NCI-H2029 (cell line): ENCODE measurements around the gene ANXA3.
"Not testable (repeated sequence)": the region's sequence is repeated elsewhere in the genome, so short reads cannot be mapped to it uniquely, and the experiment has no call there.

ENCODE experiments used
- DNase-seq: peaks from one replicate; lab custom pipeline; 2025; lab: John Stamatoyannopoulos, UW

The ANXA3 gene

DNA sequence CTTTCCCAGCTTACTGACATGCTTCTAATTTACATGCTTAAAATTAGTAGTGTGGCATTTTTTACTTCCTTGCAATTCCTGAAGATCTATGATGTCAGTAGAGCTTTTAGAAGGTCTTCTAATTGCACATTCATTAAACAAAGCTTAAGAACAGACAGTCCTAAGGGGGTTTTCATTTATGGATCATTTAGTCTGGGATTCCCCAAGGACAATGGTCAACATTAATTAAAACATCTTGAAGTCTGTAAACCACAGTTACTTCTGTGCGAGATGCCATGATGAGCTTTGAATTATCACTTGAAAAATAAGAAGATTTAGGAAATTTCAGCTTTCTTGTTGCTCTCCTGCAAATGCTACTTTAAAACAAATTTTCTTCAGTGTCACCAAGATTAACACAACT lies 20.2 kb downstream of the ANXA3 start:
- no peak for DNase-seq

DNA sequence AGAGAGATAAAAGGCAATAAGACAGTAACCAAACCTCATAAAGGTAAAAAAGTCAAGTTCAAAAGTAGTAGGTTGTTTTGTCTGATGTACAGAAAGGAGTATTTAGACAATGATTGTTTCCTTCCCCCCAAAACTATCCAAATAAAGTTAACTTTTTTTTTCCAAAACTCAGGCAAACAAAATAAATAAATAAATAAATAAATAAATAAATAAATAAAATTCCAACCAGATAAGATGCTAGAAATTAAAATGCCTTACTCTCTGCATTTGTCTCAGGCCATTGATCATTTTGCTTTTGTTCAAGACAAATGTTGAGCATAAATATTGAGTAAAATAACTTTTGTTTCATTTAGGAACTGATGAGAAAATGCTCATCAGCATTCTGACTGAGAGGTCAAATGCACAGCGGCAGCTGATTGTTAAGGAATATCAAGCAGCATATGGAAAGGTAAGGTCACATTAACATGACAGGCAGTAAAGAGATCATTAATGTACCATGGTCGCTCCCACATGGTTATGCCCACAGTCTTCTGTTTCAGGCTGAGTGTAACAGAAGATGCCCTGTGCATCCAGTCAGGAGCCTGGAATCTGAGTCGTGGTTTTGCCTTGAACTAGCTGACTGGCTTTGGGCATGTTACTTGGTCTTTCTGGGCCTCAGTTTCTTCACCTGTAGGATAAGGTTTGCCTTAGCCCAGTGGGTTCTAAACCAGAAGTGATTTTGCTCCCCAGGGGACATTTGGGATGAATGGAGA lies 27.3 kb downstream of the ANXA3 start:
- DNase-seq, result no peak

DNA sequence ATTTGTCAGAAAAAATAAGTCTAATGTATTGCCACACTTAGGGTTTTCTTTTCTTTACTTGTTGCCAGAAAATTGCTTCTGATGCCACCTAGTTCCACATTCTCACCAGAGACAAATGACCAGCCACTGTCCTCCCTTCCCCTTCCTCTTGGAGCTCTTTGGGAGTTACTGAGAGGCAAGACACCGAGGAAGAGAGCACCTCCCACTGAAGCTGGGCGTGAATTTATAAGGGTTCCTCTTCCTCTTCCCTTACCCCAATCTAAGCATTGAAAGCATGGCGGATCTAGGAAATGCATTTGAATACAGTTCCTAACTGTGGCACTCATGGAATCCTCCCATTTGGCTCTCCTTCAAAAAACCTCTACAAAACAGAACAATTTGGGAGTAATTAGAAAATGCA lies 30.0 kb downstream of the ANXA3 start:
- no peak for DNase-seq

DNA sequence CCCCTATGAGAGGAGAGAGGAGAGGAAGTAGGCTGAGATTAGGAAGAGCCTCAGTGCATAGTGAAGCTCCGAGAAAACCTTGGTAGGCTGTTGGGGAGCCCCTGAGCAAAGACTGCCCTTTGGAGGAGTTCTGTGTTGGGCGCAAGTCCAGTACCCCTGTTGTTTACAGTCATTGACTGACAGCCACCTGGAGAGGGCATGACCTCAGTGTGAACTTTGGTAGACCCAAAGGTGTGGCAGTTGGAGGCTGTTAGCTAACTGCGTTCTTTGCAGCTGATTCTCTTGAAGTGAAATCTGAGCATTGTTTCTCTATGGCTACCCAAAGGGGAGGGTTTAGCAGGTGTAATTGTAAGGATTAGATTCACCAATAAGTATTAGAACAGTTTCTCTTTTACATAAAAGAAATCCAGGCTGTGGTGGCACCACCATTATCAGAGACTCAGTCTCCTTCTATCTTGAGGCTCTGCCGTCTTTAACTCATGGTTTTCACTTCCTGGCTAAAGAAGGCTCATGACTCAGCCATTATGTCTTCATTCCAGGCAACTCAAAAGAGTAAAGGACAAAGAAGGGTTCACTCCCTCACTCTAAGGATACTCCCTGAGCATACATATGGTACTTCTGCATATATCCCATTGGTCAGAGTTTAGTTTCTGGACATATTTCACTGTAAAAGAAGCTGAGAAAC lies 33.4 kb downstream of the ANXA3 start:
- DNase-seq, result no peak

DNA sequence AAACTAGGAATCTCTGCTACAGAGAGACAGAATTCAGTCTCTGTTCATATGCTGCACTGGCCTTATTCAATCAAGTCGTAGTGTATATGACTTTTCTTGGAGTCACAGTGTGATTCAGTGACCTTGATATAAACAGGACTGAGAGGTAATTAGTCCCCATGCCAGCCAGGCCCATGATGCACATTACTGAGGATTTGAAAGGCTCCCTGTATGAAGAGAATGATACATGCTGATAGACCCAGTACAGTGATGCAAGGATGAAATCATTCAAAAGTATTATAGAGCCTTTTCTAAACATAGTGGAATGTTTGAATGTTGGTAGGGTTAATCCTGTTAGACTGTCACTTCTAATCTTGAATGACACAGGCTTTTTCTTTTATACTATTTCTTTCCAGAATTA lies 34.1 kb downstream of the ANXA3 start:
- DNase-seq, result no peak

DNA sequence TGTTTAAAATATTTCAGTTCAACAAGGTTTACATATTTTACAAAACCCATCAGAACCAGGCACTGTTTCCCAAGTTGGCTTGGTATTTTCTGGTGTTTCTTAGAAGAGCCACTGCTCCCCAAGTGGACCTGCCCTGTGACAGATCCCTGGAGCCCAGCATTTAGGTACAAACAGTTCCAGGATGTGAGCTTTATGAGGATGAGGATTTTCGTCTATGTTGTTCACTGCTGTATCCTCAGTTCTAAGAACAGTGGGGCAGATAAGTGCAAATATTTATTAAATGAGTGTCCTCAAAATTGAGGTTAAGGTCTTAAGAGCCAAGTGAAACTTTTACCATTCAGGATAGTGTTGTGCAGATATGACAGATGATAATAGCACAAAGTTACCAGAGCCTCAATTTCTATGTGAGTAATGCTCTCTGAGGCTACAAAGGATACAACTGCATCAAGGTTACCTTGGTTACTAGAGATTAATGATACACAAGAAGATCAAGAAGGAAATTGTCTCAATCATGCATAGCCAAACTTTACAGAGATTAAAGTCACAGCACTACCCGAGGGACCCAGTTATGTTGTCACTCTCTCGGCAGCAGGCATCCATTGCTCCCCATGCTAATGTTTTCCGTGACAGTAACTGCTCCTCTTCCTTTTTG lies 37.5 kb downstream of the ANXA3 start:
- DNase-seq, result no peak

DNA sequence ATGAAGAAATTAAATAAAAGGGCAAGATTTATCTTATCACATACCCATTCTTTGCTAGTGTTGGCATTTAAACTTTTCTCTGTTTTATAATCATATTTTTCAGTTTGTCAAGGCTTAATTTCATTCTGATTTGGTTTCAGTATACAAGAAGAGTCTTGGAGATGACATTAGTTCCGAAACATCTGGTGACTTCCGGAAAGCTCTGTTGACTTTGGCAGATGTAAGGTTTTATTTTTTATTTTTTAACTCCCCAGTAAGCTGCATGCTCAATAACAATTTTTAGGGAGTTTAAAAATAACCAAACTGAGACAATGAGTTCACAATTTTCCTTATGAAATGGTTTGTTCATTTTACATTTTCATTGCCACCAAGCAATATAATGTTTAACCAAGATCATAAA lies 39.8 kb downstream of the ANXA3 start:
- no peak for DNase-seq

DNA sequence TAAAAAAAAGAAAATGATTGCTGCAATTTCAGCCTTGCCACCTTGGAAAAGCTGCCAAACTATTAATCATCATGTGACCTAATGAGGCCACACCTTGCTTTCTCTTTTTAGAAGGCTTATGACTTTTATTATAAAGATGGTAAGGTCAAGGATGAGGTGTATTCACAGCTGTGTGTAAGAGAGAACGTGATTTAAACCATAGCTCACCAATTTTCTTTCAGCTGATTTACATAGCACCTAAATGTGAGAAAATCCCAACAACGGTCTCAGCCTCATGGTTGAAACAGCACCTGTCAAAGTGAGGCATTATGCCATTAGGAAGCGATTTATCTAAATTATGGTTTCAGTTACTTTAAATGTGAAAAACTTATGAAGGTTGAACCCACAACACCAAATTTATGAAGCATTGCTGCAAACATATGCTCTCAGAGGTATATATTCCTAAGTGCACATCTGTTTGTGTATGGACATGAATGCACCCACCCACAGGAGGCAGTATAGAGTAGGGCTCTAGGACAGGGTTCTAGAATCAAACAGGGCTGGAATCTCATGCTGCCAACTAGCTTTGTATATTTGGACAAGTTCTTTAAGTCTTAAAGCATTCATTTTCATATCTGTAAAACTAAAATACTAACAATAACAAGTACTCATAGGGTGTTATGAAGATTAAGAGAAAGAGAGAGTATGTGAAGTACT lies 40.7 kb downstream of the ANXA3 start:
- no peak for DNase-seq

DNA sequence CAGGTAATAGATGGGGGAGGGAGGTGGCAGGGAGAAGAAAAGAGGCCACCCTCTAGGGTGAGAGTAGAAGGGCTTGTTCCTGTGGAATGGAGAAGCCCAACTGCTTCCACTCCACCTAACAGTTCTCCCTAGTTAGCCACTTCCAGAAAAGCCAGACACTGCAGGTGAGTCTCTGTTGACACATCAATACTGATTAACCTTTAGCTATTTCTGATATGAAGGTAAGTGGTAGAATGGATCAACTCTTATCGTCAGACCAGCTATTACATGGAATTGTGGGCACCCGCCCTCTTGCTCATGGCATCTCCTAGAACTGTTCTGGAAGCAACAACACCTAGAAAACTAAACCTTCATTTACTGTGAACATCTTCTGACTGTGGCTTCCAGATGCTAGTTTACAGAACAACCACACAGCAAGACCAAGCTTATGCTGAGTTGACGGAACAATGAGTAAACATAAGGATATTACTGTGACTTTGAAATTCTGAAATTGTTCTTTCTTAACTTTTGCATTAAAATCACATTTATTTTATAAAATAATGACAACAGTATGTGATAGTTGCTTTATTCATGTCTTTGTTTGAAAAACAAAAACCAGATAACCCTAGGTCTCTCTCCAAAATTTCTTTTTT lies 44.7 kb downstream of the ANXA3 start:
- DNase-seq, result no peak

DNA sequence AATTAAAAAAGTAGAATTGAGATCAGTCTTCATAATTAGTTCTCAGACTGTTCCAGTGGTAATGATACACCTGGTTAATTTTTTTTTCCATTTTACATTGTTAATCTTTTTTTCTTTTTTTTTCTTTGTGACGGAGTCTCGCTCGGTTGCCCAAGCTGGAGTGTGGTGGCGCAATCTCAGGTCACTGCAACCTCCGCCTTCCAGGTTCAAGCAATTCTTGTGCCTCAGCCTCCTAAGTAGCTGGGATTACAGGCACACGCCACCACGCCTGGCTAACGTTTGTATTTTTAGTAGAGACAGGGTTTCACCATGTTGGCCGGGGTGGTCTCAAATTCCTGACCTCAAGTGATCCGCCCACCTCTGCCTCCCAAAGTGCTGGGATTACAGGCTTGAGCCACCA lies 46.9 kb downstream of the ANXA3 start:
- DNase-seq, result not testable (repeated sequence)

DNA sequence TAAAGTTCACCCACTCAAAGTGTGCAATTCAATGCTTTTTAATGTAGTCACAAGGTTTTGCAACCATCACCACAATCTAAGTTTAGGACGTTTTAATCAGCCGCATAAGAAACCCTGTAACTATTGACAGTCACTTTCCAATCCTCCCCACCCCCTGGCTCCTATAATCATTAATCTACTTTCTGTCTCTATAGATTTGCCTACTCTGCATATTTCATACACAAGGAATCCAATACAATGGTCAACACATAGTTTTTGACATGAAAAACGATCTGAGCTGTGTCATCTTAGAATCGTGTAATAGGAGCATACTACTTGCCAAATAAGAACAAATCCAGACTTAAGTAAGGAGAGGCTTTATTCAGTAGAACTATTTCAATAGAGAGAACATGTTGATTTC lies 47.6 kb downstream of the ANXA3 start:
- no peak for DNase-seq

DNA sequence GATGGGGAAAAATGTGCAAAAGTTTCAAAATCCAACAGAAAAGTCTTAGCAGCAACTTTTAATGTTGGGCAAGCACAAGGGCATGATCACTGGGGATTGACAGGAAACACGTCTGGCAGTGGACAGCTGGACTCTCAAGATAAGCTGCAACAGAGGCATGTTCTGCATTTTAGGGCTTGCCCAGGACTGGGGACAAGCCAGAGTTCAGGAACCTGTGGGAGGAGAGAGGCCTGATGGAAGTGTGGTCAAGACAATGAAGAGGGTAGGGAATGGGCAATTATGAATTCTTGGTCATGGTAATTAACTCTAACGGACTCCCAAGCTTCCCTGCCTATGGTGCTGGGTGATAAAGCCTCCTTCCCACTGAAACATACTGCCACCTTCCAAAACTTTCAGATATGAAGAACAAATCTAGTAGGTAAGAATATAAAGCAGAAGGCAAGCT lies 48.4 kb downstream of the ANXA3 start:
- DNase-seq, result no peak

DNA sequence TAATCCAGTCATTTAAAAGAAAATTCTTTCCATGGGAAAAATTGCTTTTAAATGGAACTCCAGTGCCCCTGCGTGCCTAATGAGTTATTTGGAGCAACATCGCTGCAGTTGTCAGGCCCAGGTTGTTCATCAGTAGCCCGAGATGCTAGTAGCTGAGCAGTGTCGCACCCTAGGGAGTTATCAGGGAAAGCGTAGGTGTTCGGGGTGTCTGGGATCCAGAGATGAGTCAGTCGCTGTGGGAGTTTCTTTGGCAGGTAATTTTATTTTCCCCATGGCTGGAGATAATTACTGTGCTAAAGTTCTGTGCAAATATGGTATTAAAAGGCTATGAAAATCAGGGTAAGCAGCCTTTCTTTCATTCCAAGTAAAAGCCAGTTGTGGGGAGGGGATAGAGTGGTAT lies 49.4 kb downstream of the ANXA3 start:
- no peak for DNase-seq

DNA sequence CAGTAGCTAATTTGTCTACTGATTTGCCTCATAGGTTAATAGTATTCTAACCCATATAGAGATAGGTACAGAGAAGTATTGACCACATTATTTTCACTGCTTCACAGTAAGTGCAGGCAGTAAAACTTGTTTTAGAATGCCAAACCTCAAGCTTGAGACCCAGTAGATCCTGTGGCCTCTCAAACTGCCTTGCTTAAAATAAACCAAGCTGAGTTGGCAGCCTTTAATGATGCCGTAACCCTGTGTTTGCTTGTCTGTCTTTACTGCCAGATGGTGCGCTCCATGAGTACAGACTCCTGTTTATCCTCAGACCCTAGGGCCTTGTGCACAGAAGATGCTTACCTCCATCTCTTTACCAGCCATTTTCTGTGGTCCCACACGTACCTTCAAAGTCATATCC lies 50.8 kb downstream of the ANXA3 start:
- DNase-seq, result no peak

DNA sequence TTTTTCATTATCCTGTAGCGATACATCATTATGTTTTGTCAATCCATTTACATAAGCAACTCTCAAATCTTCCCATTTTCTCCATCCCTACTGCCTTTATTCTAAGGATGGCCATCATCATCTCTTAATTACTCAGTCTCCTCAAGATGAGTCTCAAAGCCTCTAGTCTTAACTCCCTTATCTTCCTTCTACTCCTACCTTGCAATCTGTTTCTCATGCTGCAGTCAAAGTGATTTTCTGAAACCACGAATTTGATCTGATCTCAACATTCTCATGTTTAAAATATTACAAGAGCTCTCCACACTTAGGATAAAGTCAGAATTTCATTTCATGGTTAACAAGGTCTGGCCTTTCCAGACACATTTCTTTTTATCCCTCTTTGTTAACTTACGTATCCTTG lies 51.8 kb downstream of the ANXA3 start:
- no peak for DNase-seq

DNA sequence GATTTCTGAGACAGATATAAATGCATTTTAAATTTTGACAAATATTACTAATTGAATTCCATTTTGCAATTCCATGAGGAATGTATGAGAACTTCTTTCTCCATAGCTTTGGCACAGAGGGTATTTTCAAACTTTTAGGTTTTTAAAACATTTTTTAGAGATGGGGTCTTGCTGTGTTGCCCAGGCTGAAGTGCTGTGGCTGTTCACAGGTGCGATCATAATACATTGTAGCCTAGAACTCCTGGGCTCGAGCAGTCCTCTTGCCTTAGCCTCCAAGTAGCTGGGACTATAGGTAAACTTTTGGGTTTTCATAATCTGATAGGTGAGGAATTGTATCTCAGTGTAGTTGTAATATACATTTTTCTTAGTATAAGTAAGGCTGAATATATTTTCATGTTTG lies 53.4 kb downstream of the ANXA3 start:
- no peak for DNase-seq

DNA sequence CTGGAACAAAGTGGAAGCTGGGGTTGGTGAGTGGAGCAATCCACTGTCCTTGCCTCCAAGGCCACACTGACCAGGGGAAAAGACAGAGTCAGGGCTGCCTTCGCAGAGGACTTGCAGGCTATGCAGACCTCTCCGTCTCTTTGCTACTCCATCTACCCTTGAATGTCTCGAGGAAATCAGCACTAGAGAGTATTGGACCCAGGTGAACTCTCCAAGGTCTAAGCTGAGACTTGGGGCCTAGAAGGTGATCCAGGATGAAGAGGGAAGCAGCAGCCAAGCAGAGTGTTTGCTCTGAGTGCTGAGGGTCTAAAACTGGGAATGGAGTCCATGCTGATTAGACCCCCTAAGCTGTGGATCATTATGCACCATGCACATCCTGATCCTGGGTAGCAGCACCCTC lies 54.5 kb downstream of the ANXA3 start:
- no peak for DNase-seq

DNA sequence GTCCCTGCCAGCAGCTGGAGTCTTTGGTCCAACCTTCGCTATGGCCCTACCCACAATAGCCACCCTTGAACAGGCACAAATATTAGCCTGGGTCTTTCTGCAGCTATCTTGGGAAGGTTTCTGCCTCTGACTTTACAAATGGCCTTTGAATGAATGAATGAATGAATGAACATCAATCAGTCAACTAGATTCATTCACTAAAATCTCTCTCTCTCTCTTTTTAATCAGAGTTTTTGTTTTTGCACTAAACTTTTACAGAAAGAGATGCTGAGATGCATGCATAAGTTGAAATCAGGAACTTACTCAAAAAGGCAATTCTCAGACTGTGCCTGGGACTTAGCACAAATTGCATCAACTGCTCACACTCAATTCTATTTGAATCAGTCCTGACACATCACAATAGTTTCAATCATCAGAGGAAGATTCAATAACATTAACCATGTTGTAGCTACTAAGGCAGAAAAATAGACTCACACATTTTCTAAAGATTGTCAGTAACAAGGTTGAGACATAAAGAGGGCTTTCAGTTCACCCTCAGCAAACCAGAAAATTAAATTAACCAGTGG lies 55.0 kb downstream of the ANXA3 start:
- DNase-seq, result no peak

DNA sequence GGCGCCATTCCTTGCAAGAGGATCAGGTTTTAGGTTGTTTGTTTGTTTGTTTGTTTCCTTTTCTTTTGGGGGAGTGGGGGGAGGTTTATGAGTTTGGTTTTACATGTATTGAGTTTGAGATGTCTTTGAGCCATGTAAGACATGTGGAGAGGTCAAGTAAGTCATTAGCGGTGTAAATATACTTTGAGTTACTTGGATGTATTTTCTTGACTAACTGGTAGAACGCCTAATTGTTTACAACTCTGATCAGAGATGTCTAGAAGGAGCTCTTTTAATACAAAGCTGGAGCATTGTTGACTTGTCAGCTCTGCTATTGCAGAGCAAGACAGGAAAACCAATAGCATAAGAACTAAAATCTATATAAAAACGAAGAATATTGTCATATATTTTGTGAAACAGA lies 57.1 kb downstream of the ANXA3 start:
- no peak for DNase-seq

DNA sequence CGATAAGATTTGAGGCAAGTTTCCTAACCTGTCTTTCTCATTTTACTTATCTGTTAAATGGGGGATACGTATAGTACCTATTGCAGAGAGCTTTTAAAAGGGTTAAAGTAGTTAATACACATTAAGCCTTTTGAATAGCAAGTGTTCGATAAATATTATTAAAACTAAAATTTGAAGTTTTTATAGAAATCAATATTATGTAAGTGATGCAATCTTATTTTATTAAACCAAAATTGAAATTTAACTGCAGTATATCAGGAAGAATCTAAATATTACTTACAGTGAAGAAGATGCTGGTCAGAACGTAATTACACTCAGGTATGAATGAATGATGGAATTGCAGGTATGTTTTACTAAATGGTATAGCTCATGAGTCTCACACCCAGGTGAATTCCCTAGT lies 58.0 kb downstream of the ANXA3 start:
- DNase-seq, result no peak

DNA sequence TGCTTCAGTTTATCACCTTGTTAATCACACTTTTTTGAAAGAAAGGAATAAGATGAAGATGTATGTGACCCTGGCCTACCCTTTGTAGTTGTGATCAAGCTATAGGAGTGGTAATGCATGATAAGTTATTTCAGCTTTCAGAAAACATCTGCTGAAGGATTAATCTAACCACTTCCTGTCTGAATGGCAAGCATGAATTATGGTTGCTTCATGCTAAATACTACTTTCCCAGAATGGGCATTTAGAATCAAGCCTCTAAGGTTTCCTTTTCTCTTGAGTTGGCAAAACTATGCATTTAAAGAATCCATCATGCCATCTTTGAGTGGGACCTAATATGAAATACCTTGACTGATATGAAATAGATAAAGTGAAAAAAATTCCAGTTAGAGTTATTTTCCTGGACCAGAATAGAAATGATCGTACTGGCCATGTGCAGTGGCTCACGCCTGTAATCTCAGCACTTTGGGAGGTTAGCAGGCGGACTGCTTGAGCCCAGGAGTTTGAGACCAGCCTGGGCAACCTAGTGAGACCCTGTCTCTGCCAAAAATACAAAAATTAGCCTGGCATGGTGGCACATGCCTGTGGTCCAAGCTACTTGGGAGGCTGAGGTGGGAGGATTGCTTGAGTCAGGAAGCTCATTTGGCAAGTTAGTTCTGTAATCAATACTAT lies 59.1 kb downstream of the ANXA3 start:
- no peak for DNase-seq

DNA sequence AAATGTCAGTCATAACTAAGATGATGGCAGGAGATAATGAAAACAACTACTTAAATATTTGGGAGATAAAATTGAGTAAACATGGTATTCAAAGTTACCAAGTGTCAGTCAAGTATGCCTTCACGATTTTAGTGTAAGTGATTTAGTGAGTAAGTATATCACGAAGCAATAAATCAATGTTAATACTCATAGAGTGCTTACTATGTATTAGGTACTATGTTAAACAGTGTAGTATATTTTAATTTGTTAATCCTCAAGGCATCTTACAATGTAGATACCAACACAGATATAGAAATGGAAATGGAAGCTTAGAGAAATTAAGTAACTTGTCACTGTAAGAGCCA lies 59.6 kb downstream of the ANXA3 start:
- no peak for DNase-seq
